GM18498 (cell line): ENCODE data around the gene EIF3L.
A peak's percentile ranks its signal among the peaks of the same experiment; 100 is the strongest.

Experiments
- ATAC-seq: cut with Tn5 transposase; IDR thresholded peaks from one replicate; pipeline ENCODE4 v1.9.1; 2021; ENCODE audit warnings: mild to moderate bottlenecking, moderate library complexity; ENCODE audit not compliant: unreplicated experiment

The EIF3L gene

GRCh38 chr22:37904572-37905533, 55.6 kb downstream of the EIF3L start:
- ATAC-seq, result no peak

GRCh38 chr22:37905534-37906363, 56.5 kb downstream of the EIF3L start, which contains the start of gene MICALL1:
Gene MICALL1 (plus strand): TSS chr22:37906297. CDS start chr22:37906423, 126 bp downstream.
- peak; percentile 87 for ATAC-seq

GRCh38 chr22:37906364-37907008, 57.3 kb downstream of the EIF3L start:
- peak; percentile 36 for ATAC-seq

GRCh38 chr22:37907036-37907954, 58.1 kb downstream of the EIF3L start:
- ATAC-seq, result no peak

- no peak for ATAC-seq
These were observed 60.5 kb downstream of the EIF3L start for GRCh38 chr22:37909766-37910165.

- ATAC-seq, result no peak
These were observed 61.9 kb downstream of the EIF3L start for GRCh38 chr22:37910890-37911672.

- ATAC-seq, result no peak
These were observed 62.5 kb downstream of the EIF3L start for GRCh38 chr22:37911697-37912096.

GRCh38 chr22:37912171-37912570, 63.0 kb downstream of the EIF3L start:
- no peak for ATAC-seq

- ATAC-seq, result no peak
These were observed 64.1 kb downstream of the EIF3L start for GRCh38 chr22:37913233-37913721.

- ATAC-seq, result no peak
These were observed 67.1 kb downstream of the EIF3L start for GRCh38 chr22:37916311-37916710.

GRCh38 chr22:37917874-37918548, 68.8 kb downstream of the EIF3L start:
- ATAC-seq, result no peak

- ATAC-seq, result no peak
These were observed 69.5 kb downstream of the EIF3L start for GRCh38 chr22:37918580-37919270.

GRCh38 chr22:37920126-37920525, 70.9 kb downstream of the EIF3L start:
- no peak for ATAC-seq

GRCh38 chr22:37922191-37922590, 73.0 kb downstream of the EIF3L start:
- no peak for ATAC-seq

- no peak for ATAC-seq
These were observed 74.7 kb downstream of the EIF3L start for GRCh38 chr22:37923927-37924326.

GRCh38 chr22:37924386-37925065, 75.3 kb downstream of the EIF3L start:
- no peak for ATAC-seq

- ATAC-seq, result no peak
These were observed 76.1 kb downstream of the EIF3L start for GRCh38 chr22:37925330-37925729.
